ENCODE results near the gene MTCL1.
A peak's percentile ranks its signal among the peaks of the same experiment; 100 is the strongest.

Gene MTCL1

GRCh38 chr18:8776013-8776943 lies 70.9 kb downstream of the MTCL1 start:
- no peak for DNase-seq

DNA sequence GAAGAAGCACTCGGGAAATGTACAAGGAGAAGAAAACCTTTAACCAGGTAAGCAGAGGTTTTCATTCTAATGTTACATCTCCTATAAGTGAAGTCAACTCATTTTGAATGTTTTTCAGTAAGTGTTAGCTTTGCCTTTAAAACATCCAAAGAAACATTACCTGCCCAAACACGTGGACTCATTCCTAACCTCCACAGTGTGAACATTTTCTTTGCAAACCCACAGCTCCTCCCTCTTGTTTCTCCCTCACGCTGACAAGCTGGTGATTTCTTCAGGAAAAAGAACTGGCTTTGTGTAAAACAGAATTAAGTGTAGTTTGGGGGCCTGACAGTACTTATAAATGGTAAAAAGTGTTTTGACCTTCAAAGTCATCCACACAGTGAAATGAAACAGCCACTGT lies 72.5 kb downstream of the MTCL1 start:
- DNase-seq = no peak

GRCh38 chr18:8778386-8778785 lies 73.0 kb downstream of the MTCL1 start:
- peak; percentile 34 for DNase-seq

DNA sequence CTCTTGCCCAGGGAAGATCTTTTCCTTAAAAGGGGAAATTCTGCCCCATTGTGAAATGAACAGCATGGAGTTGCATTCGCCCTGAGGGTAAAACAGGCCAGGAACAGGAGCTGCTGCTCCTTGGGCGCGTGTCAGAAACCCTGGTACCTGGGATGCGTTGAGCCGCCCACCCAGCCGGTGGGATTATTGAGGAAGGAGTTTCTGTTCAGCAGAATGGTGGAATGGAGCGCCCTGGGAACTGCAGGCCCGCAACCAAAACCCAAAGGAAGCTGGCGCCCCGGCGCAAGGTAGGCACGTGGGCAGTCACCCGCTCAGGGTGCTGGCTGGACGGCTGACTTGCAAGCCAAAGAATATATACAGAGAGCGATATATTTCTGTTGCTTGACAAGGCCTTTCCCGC lies 73.5 kb downstream of the MTCL1 start:
- no peak for DNase-seq

GRCh38 chr18:8779251-8779650 lies 73.9 kb downstream of the MTCL1 start:
- no peak for DNase-seq

DNA sequence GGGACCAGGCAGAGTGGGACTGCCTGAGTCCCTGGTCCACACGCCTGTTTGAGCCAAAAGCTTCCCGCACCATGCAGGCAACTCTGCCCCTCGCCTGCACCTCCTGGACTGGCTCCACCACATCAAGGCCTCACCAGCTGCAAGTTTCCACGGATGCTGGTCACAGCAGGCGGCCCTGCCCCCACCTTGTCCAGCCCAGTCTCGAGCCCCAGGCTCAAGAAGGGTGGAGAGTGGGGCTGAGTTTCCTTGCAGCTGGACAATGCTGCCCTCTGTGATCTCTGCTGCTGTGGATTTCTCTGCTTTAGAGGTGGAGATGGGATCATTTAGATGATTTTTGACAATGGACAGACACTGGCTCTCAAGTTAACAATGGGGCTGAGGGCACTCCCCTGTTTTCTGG lies 74.9 kb downstream of the MTCL1 start:
- no peak for DNase-seq

- no peak for DNase-seq
Measured at GRCh38 chr18:8781671-8782070, 76.3 kb downstream of the MTCL1 start.

DNA sequence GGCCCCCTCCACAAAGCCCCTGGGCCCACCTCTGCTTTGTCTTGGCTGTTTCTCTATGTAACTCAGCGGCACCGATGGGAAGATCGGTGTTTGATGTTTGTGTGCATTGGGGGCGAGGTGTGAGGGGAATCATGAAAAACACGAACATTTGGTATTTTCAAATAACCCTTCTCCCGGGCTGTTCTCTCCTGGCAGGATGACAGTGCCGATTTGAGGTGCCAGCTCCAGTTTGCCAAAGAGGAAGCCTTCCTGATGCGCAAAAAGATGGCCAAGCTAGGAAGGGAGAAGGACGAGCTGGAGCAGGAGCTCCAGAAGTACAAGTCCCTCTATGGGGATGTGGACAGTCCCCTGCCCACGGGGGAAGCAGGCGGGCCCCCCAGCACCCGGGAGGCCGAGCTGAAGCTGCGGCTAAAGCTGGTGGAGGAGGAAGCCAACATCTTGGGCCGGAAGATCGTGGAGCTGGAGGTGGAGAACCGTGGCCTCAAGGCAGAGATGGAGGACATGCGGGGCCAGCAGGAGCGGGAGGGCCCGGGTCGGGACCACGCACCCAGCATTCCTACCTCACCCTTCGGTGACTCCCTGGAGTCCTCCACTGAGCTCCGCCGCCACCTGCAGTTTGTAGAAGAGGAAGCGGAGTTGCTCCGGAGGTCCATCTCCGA lies 78.1 kb downstream of the MTCL1 start:
- no peak for DNase-seq

- DNase-seq = no peak
Measured at GRCh38 chr18:8783994-8784530, 78.7 kb downstream of the MTCL1 start.

GRCh38 chr18:8785261-8785660 lies 79.9 kb downstream of the MTCL1 start:
- no peak for DNase-seq

DNA sequence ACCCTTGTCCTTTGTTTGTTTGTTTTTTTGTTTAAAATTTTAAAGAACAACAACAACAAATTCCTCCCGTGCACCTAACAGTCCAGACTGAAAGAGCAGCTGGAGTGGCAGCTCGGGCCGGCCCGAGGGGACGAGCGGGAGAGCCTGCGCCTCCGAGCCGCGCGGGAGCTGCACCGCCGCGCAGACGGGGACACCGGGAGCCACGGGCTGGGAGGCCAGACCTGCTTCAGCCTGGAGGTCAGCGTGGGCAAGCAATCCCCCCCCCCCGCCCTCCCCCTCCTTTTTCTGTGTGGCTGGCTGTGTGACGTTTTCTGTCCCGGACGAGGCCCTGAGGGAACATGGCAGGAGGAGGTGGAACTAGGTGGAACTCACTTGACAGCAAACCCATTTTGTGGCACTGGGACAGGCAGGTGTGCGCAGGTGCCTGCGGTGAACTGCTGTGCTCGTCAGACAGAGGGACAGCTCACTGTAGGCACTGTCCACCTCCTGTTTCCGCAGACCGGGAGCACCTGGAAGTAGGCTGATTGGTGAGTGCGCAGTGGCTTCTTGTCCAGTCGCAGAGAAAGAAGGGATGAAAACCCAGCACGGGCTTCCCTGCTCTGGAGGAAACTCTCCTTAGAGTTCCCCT lies 80.6 kb downstream of the MTCL1 start:
- DNase-seq = no peak

DNA sequence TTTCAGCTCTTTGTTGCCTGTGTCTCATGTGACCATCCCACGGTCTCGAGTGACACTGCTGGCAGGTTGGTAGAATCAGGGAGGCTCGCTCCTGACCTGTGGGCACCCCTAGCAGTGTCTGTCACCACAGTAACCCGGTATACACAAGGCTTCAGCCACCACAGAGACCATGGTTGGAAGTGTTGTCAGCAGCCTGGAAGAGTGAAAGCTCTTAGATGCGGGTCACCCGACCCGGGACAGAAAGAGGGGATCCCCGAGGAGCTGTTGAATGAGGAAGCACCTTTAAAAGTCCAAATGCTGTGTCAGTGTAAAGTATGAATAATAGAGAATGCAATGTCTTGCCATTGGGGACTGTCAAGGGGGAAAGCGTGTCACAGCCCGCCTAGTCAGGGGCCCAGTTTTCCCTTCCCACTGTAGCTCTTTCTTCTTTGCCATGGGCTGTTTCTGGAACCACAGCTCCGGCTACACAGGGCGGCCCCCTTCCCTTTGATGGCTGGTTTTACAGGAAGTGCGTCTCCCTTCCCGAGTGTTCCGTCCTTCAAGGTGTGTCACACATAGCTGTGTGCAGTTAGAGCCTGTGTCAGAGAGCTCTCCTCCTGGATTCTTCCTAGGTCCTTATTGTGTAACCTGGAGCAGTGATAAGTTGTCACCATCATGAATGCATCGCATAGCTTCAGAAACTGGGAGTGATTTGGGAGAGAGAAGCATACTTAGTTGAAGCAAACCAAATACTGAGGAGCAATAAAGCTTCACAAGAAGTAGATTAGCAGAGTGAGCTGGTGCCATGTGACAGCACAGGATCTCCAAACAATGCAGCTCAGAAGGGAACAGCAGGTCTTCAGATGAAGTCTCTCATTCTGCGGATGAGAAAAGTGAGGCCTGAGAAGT lies 81.4 kb downstream of the MTCL1 start:
- DNase-seq = no peak

DNA sequence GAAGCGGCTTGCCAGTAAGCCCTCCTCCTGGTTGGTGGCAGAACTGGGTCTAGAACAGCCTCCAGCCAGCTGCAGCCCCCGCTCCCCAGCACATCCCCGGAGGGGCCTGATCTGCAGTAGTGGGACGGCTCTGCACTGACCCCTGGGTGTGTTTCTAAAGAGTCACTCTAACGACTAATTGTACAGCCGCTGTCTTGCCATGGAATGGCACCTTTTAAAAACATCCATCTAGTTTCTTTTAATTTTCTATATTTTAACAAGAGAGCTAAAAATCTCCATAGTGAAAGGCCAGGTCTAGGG lies 82.0 kb downstream of the MTCL1 start:
- no peak for DNase-seq

- no peak for DNase-seq
Measured at GRCh38 chr18:8787794-8788193, 82.4 kb downstream of the MTCL1 start.

- DNase-seq = no peak
Measured at GRCh38 chr18:8788503-8789429, 83.4 kb downstream of the MTCL1 start.

GRCh38 chr18:8791171-8791651 lies 85.9 kb downstream of the MTCL1 start:
- DNase-seq = no peak

DNA sequence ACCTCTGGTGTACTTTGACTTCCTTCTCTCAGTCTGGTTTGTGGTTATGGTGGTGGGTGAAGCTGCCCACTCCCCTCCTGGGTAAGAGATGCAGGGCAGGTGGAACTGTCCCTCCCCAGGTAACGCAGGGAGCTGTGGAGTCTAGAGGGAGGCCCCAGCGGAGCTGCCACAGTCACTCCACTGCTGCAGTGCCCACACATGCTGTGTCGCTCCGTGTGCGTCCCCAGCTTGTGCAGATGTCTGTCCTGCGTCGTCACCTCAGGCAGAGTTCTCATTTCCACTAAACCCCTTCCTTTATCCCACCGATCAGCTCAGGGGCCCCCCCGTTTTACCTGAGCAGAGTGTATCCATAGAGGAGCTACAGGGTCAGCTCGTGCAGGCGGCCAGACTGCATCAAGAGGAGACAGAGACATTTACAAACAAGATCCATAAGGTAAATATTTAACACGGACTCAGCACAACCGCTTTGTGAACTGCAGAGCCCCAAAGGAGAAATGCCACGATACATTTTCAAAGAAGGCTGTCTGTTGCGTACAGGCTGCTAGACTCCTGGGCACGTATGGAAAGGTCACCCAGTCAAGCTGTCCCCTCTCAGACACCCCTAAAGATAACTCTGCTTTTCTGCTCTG lies 87.4 kb downstream of the MTCL1 start:
- no peak for DNase-seq

DNA sequence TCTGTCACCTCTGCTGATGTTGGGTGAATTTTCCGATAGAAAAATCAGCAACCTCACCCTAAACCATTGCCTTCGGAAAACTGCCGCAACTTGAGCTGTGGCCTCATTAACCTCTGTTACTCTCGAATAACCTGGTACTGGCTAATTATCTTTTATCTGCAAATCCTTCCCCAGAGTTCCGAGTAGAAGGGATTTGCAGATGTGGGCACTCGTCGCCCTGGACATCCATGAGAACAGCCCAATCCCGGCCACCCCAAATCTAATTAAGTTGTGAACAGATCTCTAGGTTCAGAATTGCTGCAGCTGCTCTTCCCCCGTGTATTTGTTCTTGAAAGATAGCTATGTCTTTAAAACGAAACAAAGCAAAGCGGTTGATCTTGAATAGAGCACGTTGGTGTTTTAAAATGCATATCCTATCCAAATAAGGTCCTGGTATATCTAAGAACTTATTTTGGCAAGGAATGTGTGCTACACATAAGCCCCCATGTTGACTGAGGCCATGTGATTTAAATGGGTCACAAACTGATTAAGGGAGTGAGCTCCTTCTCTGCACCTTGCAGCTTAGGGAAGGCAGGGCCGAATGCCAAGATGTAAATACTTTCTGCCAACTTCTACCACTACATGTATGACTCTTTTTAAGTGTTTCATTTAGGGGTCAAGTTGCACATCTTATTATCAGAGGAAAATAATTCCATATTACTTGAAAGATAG lies 88.2 kb downstream of the MTCL1 start:
- DNase-seq = no peak

DNA sequence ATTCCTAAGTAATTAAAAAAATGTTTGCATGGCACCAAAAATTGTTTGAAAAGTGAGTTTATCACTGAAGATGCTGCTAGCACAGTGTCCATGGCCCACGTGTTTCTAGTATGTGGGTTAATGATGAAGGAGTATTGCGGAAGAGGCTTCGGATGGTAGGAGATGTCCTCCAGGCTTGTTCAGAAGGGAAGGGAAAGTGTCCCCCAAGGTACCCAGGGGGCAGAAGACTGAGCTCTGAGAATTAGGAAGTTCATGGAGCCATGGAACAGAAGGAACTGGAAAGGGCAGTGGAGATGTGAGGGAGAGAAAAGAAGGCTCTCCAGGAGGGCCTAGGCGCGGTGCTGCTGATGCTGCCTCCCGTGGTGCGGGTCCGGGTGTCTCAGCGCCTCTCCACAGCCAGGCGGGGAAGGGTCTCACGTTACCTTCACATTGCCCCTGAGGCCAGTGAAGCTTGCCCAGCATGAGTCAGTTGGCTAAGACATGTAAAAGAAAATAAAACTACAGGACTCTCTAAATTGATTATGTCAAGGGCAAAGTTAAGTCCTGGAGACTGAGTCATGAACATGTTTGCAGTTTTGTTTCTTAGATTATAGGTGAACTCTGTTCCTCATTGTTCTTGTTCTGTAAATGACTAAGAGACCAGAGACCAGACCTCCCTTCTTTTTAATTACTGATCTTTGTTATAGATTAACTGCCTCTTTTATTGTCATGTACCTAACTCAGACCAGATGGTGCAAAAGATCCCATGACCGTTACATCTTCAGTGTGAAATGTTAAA lies 89.0 kb downstream of the MTCL1 start:
- no peak for DNase-seq

- DNase-seq = no peak
Measured at GRCh38 chr18:8794934-8795280, 89.6 kb downstream of the MTCL1 start.
